WI38 (cell line): ENCODE measurements around the gene MAN1C1.

ENCODE experiments used
- H3K4me3 ChIP-seq: 2 replicates; pipeline ENCODE4 v1.5.1; 2011; ENCODE audit warnings: low read depth, mild to moderate bottlenecking, control low read depth, low read length
- CTCF ChIP-seq: IDR thresholded peaks from 2 replicates; pipeline ENCODE4 v1.5.1; 2012; ENCODE audit warnings: low read depth, mild to moderate bottlenecking, control low read depth, low read length

MAN1C1 gene

GRCh38 chr1:25815208-25816111 lies 198.9 kb downstream of the MAN1C1 start:
- no peak for TF ChIP-seq CTCF

GRCh38 chr1:25816112-25816718 lies 199.6 kb downstream of the MAN1C1 start:
- no peak overlapping the region for H3K4me3 ChIP-seq
- TF ChIP-seq CTCF = no peak

More at GRCh38 chr1:25815208-25816111, 198.9 kb downstream of the MAN1C1 start:
- no peak overlapping the region for H3K4me3 ChIP-seq

- no peak for TF ChIP-seq CTCF
- no peak overlapping the region for H3K4me3 ChIP-seq
These were observed 201.4 kb downstream of the MAN1C1 start for GRCh38 chr1:25817840-25818501.

- no peak overlapping the region; the same call in 1 of the 2 replicates for H3K4me3 ChIP-seq
- TF ChIP-seq CTCF = no peak
These were observed 202.0 kb downstream of the MAN1C1 start for GRCh38 chr1:25818569-25818968.

- H3K4me3 ChIP-seq = peak within 1 kb of the TSS; percentile 77
- no peak for TF ChIP-seq CTCF
These were observed 203.1 kb downstream of the MAN1C1 start, which contains the start of gene MTFR1L for GRCh38 chr1:25819491-25820246. MTFR1L (plus strand) TSS chr1:25819954; CDS start chr1:25823105, 3,151 bp downstream.

- peak overlapping the region; percentile 77 for H3K4me3 ChIP-seq
- TF ChIP-seq CTCF = no peak
These were observed 203.9 kb downstream of the MAN1C1 start for GRCh38 chr1:25820247-25821111.
